Sigmoid colon (tissue), 4 donors: Measurements from ENCODE around the gene PRSS38.

Experiments
- POLR2A ChIP-seq, 2 donors: fragments of 450-650 bp; IDR thresholded peaks; one replicate each; pipeline ENCODE4 v1.6.1; 2016; ENCODE audit warnings: antibody characterized with exemption in 2 of 2, mild to moderate bottlenecking in 2 of 2, moderate library complexity in 2 of 2
- POLR2AphosphoS5 ChIP-seq, 4 donors: sonication (generic); formaldehyde crosslinking; IDR thresholded peaks; one replicate each; pipeline ENCODE4 v1.6.1; 2017; ENCODE audit warnings: antibody characterized with exemption in 4 of 4
- TF ChIP-seq, protein P1 (sequence below), 4 experiments: fragments of 450-650 bp in 3 of 4; fragments of 200-600 bp in 1 of 4; IDR thresholded peaks; one replicate each; pipeline ENCODE4 v1.5.1; 2016 to 2019; ENCODE audit warnings: antibody characterized with exemption in 4 of 4, mild to moderate bottlenecking in 3 of 4, moderate library complexity in 2 of 4

DNA sequence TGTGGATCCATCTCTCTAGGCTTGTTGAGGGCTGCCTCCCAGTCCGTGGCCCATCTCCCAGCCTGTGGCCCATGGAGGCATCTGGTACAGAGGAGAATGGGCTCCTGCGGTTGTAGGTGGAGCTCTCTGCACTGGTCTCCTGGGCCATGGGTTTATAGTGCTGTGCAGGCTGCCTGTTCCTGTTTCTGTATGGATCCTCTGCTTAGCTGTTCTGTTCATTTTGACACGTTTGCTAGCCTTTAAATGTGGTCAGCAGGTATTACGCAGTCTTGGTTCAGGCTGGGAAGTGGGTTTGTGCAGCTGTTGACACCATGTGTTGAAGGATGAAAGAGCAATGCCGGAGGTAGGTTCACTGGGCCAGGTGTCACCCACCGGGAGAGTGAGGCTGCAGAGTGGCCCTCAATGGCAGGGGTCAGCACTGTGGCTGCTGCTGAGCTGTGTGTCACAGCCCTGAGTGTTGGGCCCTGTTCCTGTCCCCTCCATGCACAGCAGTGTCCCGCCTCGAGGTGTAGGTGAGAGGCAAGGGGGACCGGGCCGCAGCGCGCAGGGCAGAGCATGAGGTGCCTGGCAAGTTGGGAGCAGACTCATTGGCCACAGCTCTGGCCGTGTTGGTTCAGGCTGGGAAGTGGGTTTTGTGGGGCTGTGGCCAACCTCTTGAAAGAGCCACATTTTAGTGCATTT, 41.3 kb upstream of the PRSS38 start:
- TF ChIP-seq, protein P1, sequence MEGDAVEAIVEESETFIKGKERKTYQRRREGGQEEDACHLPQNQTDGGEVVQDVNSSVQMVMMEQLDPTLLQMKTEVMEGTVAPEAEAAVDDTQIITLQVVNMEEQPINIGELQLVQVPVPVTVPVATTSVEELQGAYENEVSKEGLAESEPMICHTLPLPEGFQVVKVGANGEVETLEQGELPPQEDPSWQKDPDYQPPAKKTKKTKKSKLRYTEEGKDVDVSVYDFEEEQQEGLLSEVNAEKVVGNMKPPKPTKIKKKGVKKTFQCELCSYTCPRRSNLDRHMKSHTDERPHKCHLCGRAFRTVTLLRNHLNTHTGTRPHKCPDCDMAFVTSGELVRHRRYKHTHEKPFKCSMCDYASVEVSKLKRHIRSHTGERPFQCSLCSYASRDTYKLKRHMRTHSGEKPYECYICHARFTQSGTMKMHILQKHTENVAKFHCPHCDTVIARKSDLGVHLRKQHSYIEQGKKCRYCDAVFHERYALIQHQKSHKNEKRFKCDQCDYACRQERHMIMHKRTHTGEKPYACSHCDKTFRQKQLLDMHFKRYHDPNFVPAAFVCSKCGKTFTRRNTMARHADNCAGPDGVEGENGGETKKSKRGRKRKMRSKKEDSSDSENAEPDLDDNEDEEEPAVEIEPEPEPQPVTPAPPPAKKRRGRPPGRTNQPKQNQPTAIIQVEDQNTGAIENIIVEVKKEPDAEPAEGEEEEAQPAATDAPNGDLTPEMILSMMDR (IDR thresholded peaks at IDR 0.05): no peak
- TF ChIP-seq POLR2A (IDR thresholded peaks at IDR 0.05): no peak
- TF ChIP-seq POLR2AphosphoS5 (IDR thresholded peaks at IDR 0.05): no peak
